Omental fat pad (tissue), 4 donors: ENCODE results near the gene FSD1L. TPM values are rescaled to one million over a fixed set of nuclear protein-coding genes. Genes with fewer than 3 reads are reported as not detected.
A peak's percentile ranks its signal among the peaks of the same experiment; 100 is the strongest.

Experiments used
- ATAC-seq: fragments of 150-250 bp; one replicate; pipeline ENCODE4 v1.9.1; 2016; ENCODE audit warnings: mild to moderate bottlenecking, moderate library complexity; ENCODE audit not compliant: low FRiP score
- DNase-seq: peaks from one replicate; pipeline ENCODE4 v3.0.0-alpha.2; 2019; ENCODE audit warnings: low spot score
- total RNA-seq, 4 donors: library from RNA; depleted of rRNA; stranded (reverse); fragments of >200 nt; gene quantifications; one replicate each; pipeline ENCODE4 v1.1.0, GENCODE V29; 2016
- TF ChIP-seq, protein P1 (sequence below), 3 donors: fragments of 450-650 bp; IDR thresholded peaks; one replicate each; pipeline ENCODE4 v1.5.1; 2016 to 2017; ENCODE audit warnings: antibody characterized with exemption in 3 of 3, mild to moderate bottlenecking in 3 of 3, moderate library complexity in 2 of 3

The FSD1L gene
- 1 to 10 TPM; 2.9 to 9.5 (median 6.0) TPM for total RNA-seq

DNA sequence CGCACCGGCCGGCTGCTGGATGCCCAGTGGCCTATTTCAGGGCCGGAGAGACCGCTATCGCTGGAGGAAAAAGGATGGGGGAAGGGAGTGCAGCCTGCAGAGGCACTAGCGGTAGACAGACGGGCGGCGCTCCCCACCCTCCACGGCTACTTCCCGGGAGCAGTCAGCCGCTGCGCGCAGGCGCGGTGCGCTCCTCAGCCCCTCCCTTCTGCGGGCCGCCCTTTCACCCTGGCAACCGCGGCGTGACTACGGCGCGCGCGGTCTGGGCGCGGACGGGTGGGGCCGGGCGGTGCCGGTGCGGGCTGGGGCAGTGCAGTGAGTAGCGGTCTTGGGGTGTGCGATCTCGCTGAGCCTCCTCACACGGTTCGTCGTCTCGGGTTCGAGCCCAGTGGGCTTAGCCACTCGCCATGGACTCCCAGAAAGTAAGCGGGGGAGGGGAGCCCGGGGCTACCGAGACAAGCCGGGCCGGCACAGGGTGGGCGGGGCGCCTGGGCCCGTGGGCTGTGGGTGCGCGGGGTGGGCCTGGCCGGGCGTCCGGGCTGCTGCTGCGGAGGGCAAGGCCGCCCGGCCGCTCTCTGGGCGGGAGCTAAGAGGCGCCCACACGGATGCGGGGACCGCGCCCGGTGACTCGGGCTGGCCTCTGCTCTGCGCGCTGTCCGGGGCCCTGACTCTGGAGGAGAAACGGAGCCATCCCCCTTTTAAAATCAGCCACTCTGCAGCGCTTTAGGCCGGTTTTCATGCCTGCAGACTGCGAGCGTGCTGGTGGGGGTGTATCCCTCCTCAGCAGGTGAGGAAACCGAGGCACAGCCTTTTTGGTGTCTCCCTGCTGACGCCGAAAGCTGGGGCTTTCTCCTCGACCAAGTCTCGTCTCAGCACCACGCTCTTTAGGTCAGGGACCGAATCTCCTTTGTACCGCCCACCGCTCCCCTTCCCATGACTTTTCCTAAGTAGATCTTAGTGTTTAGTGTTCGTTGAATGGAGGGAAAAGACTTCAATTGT, at the start of gene FSD1L:
FSD1L (plus strand) TSS at position 221 of the 999 bp plus-strand sequence; CDS start at position 408, 187 bp downstream.
- ATAC-seq = peak; percentile 98
- DNase-seq = peak; percentile 67
- TF ChIP-seq, protein P1, sequence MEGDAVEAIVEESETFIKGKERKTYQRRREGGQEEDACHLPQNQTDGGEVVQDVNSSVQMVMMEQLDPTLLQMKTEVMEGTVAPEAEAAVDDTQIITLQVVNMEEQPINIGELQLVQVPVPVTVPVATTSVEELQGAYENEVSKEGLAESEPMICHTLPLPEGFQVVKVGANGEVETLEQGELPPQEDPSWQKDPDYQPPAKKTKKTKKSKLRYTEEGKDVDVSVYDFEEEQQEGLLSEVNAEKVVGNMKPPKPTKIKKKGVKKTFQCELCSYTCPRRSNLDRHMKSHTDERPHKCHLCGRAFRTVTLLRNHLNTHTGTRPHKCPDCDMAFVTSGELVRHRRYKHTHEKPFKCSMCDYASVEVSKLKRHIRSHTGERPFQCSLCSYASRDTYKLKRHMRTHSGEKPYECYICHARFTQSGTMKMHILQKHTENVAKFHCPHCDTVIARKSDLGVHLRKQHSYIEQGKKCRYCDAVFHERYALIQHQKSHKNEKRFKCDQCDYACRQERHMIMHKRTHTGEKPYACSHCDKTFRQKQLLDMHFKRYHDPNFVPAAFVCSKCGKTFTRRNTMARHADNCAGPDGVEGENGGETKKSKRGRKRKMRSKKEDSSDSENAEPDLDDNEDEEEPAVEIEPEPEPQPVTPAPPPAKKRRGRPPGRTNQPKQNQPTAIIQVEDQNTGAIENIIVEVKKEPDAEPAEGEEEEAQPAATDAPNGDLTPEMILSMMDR (IDR thresholded peaks at IDR 0.05) = no peak

DNA sequence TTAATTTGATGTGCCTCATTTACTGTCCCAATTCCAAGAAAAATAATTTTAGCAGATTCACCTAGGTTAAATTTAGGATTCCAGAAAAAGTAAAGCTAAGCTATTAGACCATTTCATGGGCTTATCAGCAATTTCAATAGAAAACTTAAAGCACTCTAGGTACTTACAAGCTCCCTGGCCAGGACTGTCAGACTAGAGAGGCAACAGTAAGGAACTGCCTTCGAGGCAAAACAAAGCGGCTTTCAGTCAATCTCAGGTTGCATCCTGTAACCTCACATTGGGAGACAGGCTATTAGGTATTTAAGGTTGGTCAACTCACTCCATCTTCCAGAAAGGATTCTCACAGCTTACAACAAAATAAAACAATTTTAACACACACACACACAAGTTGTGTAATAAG, 48.7 kb upstream of the FSD1L start:
- DNase-seq (no peak), ATAC-seq (no peak)
- TF ChIP-seq, protein P1 (IDR thresholded peaks at IDR 0.05) = no peak

DNA sequence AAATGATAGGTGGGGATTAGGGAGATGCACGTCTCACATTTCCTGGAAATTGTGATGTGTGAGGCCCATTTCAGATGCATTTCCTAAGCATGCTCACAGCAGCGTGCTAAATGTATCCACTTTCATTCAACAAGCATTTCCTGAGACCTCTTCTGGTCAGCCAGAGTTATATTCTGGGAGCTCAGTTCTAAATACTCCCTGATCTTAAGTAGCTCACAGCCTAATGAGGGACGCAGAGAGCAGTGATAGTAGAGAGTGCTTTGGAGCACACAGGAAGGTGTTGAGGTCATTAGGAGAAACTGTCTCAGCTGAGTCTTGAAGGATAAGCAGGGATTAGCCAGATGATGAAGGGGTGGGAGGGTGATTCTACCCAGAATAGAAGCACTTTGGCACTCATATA, 46.2 kb upstream of the FSD1L start:
- DNase-seq = no peak
- ATAC-seq = no peak
- TF ChIP-seq, protein P1 (IDR thresholded peaks at IDR 0.05) = no peak

DNA sequence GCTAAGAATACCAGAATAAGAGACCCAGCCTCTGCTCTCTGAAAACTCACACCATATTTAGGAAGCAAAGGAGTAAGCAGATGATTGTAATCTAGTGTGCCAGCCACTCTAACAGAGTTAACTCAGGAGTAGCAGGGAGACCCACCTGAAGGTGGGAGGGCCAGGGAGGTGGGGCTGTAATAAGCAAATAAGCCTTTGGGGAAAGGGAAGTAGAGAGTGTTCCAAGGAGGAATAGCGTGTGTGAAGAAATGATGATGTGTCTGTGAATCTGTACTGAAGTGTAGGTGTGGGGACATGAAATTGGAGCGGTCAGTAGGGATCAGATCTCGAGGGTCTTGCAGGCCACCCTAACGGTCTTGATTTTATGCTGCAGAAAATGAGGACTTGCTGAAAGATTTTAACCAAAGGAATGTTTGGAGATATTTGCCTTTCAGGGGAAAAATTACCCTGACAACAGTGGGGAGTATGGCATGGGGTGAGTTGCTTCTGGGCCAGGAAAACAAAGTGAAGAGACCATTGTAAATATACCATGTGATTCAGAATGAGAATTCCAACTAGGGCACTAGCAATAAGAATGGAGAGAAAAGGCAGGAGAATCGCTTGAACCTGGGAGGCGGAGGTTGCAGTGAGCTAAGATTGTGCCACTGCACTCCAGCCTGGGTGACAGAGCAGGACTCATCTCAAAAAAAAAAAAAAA, 44.1 kb upstream of the FSD1L start:
- ATAC-seq = no peak
- TF ChIP-seq, protein P1 (IDR thresholded peaks at IDR 0.05) = no peak

DNA sequence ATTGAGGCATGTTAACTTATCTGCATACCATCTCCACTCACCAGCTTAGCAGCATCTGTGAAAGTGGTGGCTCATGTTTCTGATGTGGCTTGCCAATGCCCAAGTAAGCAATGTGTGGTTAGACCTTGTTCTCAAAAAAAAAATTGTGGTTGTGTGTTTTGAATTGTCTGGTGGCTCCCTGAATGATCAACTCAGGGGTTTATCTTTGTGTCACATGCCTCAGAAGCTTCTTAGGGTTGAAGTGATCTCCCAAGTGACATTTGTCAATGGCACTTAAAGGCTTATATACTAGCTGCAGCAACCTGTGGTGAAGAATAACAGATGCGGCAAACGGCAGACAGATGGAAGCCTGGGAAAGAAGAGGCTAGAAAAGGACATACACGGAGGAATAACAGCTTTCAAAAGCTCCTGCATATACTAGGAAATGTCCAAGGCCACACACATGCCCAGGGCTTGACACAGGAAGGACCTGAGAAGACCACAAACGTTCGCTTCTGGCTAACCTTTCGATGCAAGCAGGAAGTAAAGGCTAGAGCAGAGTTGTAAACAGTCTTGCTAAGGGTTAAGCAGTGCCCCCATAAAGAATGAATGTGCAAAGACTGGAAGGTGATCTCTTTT, 42.2 kb upstream of the FSD1L start:
- ATAC-seq (no peak), DNase-seq (no peak)
- TF ChIP-seq, protein P1 (IDR thresholded peaks at IDR 0.05) = no peak

More for the DNA sequence above, 44.1 kb upstream of the FSD1L start:
- DNase-seq = no peak

DNA sequence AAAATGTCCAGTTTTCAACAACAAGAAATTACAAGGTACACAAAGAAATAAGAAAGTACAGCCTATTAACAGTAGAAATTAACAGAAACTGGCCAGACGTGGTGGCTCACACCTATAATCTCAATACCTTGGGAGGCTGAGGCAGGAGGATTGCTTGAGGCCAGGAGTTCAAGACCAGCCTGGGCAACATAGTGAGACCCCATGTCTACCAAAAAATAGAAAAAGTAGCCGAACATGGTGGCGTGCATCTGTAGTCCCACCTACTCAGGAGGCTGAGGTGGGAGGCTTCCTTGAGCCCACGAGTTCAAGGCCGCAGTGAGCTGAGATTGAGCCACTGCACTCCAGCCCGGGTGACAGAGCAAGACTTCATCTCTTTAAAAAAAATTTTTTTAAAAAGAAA, 41.5 kb upstream of the FSD1L start:
- ATAC-seq (no peak), DNase-seq (no peak)
- TF ChIP-seq, protein P1 (IDR thresholded peaks at IDR 0.05) = no peak
